Panc1 (cell line): ENCODE results near the gene MAN1A1. TPM values are rescaled to one million over a fixed set of nuclear protein-coding genes. Genes with fewer than 3 reads are reported as not detected.

Source experiments
- ATAC-seq: fragments of 200-7000 bp; cut with Tn5 transposase; 2 replicates; pipeline ENCODE4 v1.9.1; 2020; ENCODE audit warnings: mild to moderate bottlenecking, moderate library complexity
- BruUV-seq: library from RNA; stranded (reverse); fragments of 400-500 nt; replicated peaks from 2 replicates; lab custom pipeline; 2021; lab: Mats Ljungman, UMichigan
- CTCF ChIA-PET: fragments of 300-600 bp; sonication (Branson Sonifier 250); formaldehyde crosslinking; loops from one replicate; lab custom pipeline; 2022; ENCODE audit warnings: antibody characterized with exemption; lab: Charles Lee
- POLR2A ChIA-PET: fragments of 300-600 bp; sonication (Branson Sonifier 250); formaldehyde crosslinking; loops from one replicate; lab custom pipeline; 2022; ENCODE audit warnings: antibody characterized with exemption; lab: Charles Lee
- DNase-seq: peaks from one replicate; pipeline ENCODE4 v3.0.0-alpha.2; 2010; ENCODE audit warnings: low read depth, low spot score
- H3K27ac ChIP-seq: 2 replicates; pipeline ENCODE4 v1.5.1; 2011; ENCODE audit warnings: mild to moderate bottlenecking, low read length, inconsistent platforms
- H3K27me3 ChIP-seq: fragments of 200-500 bp; sonication (Bioruptor generic); 2 replicates; pipeline ENCODE4 v1.6.0; 2014; ENCODE audit warnings: low read length, inconsistent platforms; ENCODE audit not compliant: control insufficient read depth, insufficient read depth
- H3K36me3 ChIP-seq: fragments of 200-500 bp; sonication (Bioruptor generic); 2 replicates; pipeline ENCODE4 v1.5.1; 2014; ENCODE audit warnings: inconsistent platforms, mild to moderate bottlenecking, low read length, moderate library complexity; ENCODE audit not compliant: control insufficient read depth, insufficient read depth
- H3K4me1 ChIP-seq: 2 replicates; pipeline ENCODE4 v1.5.1; 2011; ENCODE audit warnings: inconsistent platforms, mild to moderate bottlenecking, low read length, moderate library complexity; ENCODE audit not compliant: control insufficient read depth, insufficient read depth
- H3K4me3 ChIP-seq, 2 experiments: 2 replicates each; pipeline ENCODE4 v1.5.1; 2011 to 2012; ENCODE audit warnings: low read depth in 2 of 2, low read length in 2 of 2, mild to moderate bottlenecking in 2 of 2, inconsistent platforms in 1 of 2, moderate library complexity in 1 of 2
- H3K9me3 ChIP-seq: fragments of 200-500 bp; sonication (Bioruptor generic); 2 replicates; pipeline ENCODE4 v1.5.1; 2014; ENCODE audit warnings: low read depth, mild to moderate bottlenecking, inconsistent platforms, low read length, moderate library complexity; ENCODE audit not compliant: control insufficient read depth, insufficient read depth
- CTCF ChIP-seq: fragments of 450-650 bp; IDR thresholded peaks from 2 replicates; pipeline ENCODE4 v1.5.1; 2017; ENCODE audit warnings: mild to moderate bottlenecking
- POLR2AphosphoS5 ChIP-seq: IDR thresholded peaks from 2 replicates; pipeline ENCODE4 v1.6.1; 2012; ENCODE audit warnings: mild to moderate bottlenecking, low read depth, low read length, moderate library complexity
- REST ChIP-seq, 2 experiments: IDR thresholded peaks; 2 replicates each; pipeline ENCODE4 v1.6.1; 2011 to 2012; ENCODE audit warnings: low read depth in 2 of 2, control low read depth in 1 of 2, low read length in 1 of 2, mild to moderate bottlenecking in 1 of 2, moderate library complexity in 1 of 2; ENCODE audit not compliant: insufficient read depth in 1 of 2
- SIN3A ChIP-seq: IDR thresholded peaks from 2 replicates; pipeline ENCODE4 v1.6.1; 2012; ENCODE audit warnings: low read depth, mild to moderate bottlenecking, low read length, moderate library complexity, borderline replicate concordance; ENCODE audit not compliant: insufficient read depth
- TCF7L2 ChIP-seq: IDR thresholded peaks from 2 replicates; pipeline ENCODE4 v1.6.1; 2011; ENCODE audit warnings: mild to moderate bottlenecking, low read depth, low read length, inconsistent platforms
- in situ Hi-C: cut with HindIII; loops from 2 replicates; pipeline ENCODE4 v1.10.0; 2016; ENCODE audit warnings: low sequenced_read_pairs, low pct_unique_long_range_greater_than_20kb
- intact Hi-C: fragments of 100-400 bp; cut with micrococcal nuclease; formaldehyde crosslinking; loops from one replicate; pipeline ENCODE4 v1.10.0; 2022; ENCODE audit not compliant: unreplicated experiment
- total RNA-seq: library from RNA; stranded (reverse); gene quantifications from one replicate; pipeline ENCODE4 v1.2.1, GENCODE V29; 2021; ENCODE audit not compliant: unreplicated experiment

Gene MAN1A1
- total RNA-seq, 1 experiment from 2014 or later: 3.2 TPM

GRCh38 chr6:119269266-119270103 is 80.1 kb downstream of the MAN1A1 start:
- Histone ChIP-seq H3K36me3 (no peaks in the 10 kb centered on the region), H3K27me3 (no peaks in the 10 kb centered on the region), H3K4me1 (no peaks in the 10 kb centered on the region), H3K4me3 (no peak overlapping the region), H3K9me3 (peaks cover 7% of the 10 kb centered on the region; the same call in 1 of the 2 replicates), H3K27ac (no peak overlapping the region)
- ATAC-seq (no peak), DNase-seq (no peak)
- ChIA-PET CTCF (no interaction called here), POLR2A (no interaction called here)
- intact Hi-C loops: no loop called here
- no TSS peak for BruUV-seq
- TF ChIP-seq TCF7L2: no peak
- no peak for TF ChIP-seq REST (IDR thresholded peaks at IDR 0.05; ENCODE audit: insufficient read depth in 1 of 2, low read depth in 2 of 2, low read length in 1 of 2)
- TF ChIP-seq SIN3A: no peak
- no peak for TF ChIP-seq CTCF
- TF ChIP-seq POLR2AphosphoS5: no peak
- in situ Hi-C loops: no loop called here

GRCh38 chr6:119267126-119267905 is 82.2 kb downstream of the MAN1A1 start:
- Histone ChIP-seq H3K9me3 (peaks cover 7% of the 10 kb centered on the region; the same call in 1 of the 2 replicates), H3K27me3 (no peaks in the 10 kb centered on the region), H3K27ac (no peak overlapping the region), H3K4me1 (no peaks in the 10 kb centered on the region), H3K4me3 (no peak overlapping the region), H3K36me3 (no peaks in the 10 kb centered on the region)
- no peak for TF ChIP-seq POLR2AphosphoS5
- no peak for TF ChIP-seq SIN3A
- TF ChIP-seq TCF7L2: no peak
- TF ChIP-seq CTCF: no peak
- no peak for ATAC-seq
- POLR2A ChIA-PET: no interaction called here
- no peak for DNase-seq
- in situ Hi-C loops (no loop called here), intact Hi-C loops (no loop called here)
- no TSS peak for BruUV-seq
- CTCF ChIA-PET: no interaction called here
